ENCODE data around the gene PLK3.

The PLK3 gene

DNA sequence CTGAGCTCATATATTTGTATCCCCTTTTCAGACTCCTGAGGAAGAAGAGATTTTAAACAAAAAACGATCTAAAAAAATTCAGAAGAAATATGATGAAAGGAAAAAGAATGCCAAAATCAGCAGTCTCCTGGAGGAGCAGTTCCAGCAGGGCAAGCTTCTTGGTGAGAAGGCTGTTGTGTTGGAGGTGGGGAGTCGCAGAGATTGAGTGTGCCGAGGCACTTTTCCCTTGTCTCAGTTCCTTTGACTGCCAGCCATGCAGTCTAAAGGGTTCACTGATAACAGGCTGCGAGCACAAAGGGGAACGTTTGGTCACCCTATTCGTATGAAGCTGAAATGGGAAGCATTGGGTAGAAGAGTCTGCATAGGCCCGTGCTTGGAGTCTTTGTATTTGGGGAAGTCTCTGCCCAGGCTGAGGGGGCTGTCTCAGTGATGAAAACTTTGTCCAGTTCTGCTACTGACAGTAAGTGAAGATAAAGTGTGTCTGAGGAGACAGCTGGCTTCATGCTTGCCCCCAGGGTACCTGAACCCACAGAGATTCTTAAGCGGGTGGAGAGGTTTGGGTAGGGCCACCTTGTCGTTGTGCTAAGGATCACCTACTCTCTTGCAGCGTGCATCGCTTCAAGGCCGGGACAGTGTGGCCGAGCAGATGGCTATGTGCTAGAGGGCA is 22.1 kb upstream of the PLK3 start:
- Histone ChIP-seq H3K9me3 (ENCODE audit: control insufficient read depth in 5 of 5, low read length in 5 of 5) (no peaks in the 10 kb centered on the region), H3K4me1 (ENCODE audit: control insufficient read depth in 5 of 5, insufficient read depth in 5 of 5, low read length in 5 of 5) (peaks cover 4 to 34% (median 30%) of the 10 kb centered on the region in 5 donors), H3K9ac (ENCODE audit: low read length in 5 of 5) (no peak overlapping the region), H3K4me3 (ENCODE audit: low read depth in 1 of 5, low read length in 5 of 5) (no peak overlapping the region), H3K36me3 (ENCODE audit: control insufficient read depth in 5 of 5, insufficient read depth in 5 of 5, low read length in 5 of 5) (peaks cover 0 to 51% (median 32%) of the 10 kb centered on the region in 5 donors), H3K27ac (ENCODE audit: low read depth, low read length) (no peak overlapping the region), H3K27me3 (ENCODE audit: control insufficient read depth in 5 of 5, insufficient read depth in 4 of 5, low read length in 5 of 5) (no peaks in the 10 kb centered on the region)

- peaks cover 0 to 51% (median 32%) of the 10 kb centered on the region in 5 donors for H3K36me3 ChIP-seq (ENCODE audit: control insufficient read depth in 5 of 5, insufficient read depth in 5 of 5, low read length in 5 of 5)
Measured at GRCh38 chr1:44778705-44779576, 21.2 kb upstream of the PLK3 start.

DNA sequence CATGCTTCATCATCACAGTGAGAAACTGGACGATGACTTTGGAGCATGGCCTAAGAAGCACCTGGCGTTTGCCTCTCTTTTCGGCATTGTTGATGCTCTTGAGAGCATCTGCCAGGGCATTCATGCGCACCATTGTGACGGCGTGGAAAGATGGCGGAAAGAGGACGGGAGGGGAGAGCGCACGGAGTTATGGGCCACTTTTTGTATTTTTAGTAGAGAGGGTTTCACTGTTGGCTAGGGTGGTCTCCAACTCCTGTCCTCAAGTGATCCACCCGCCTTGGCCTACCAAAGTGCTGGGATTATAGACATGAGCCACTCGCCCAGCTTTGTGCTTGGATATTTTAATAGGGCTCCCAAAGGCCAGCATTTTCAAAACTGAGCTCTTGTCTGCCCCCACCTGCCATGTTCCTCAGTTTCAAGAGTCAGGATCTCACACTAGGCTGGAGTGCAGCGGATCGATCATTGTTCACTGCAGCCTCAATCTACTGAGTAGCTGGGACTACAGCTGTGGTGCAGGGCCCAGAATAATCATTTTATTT is 19.5 kb upstream of the PLK3 start:
- no peak overlapping the region for H3K27ac ChIP-seq (ENCODE audit: low read depth, low read length)
- H3K9me3 ChIP-seq (ENCODE audit: control insufficient read depth in 5 of 5, low read length in 5 of 5) = no peaks in the 10 kb centered on the region
- H3K4me3 ChIP-seq (ENCODE audit: low read depth in 1 of 5, low read length in 5 of 5) = no peak overlapping the region
- peaks cover 4 to 44% (median 35%) of the 10 kb centered on the region in 5 donors for H3K4me1 ChIP-seq (ENCODE audit: control insufficient read depth in 5 of 5, insufficient read depth in 5 of 5, low read length in 5 of 5)
- H3K9ac ChIP-seq (ENCODE audit: low read length in 5 of 5) = no peak overlapping the region
- peaks cover 0 to 51% (median 32%) of the 10 kb centered on the region in 5 donors for H3K36me3 ChIP-seq (ENCODE audit: control insufficient read depth in 5 of 5, insufficient read depth in 5 of 5, low read length in 5 of 5)
- H3K27me3 ChIP-seq (ENCODE audit: control insufficient read depth in 5 of 5, insufficient read depth in 4 of 5, low read length in 5 of 5) = peaks cover 0 to 3% (median 0%) of the 10 kb centered on the region in 5 donors

More at GRCh38 chr1:44778705-44779576, 21.2 kb upstream of the PLK3 start:
- H3K27me3 ChIP-seq (ENCODE audit: control insufficient read depth in 5 of 5, insufficient read depth in 4 of 5, low read length in 5 of 5) = no peaks in the 10 kb centered on the region
- H3K9me3 ChIP-seq (ENCODE audit: control insufficient read depth in 5 of 5, low read length in 5 of 5) = no peaks in the 10 kb centered on the region
- H3K4me3 ChIP-seq (ENCODE audit: low read depth in 1 of 5, low read length in 5 of 5) = no peak overlapping the region
- H3K27ac ChIP-seq (ENCODE audit: low read depth, low read length) = no peak overlapping the region
- no peak overlapping the region for H3K9ac ChIP-seq (ENCODE audit: low read length in 5 of 5)
- H3K4me1 ChIP-seq (ENCODE audit: control insufficient read depth in 5 of 5, insufficient read depth in 5 of 5, low read length in 5 of 5) = peaks cover 4 to 39% (median 34%) of the 10 kb centered on the region in 5 donors

GRCh38 chr1:44783697-44784093 is 16.5 kb upstream of the PLK3 start:
- peaks cover 0 to 29% (median 16%) of the 10 kb centered on the region in 5 donors for H3K36me3 ChIP-seq (ENCODE audit: control insufficient read depth in 5 of 5, insufficient read depth in 5 of 5, low read length in 5 of 5)
- no peak overlapping the region for H3K27ac ChIP-seq (ENCODE audit: low read depth, low read length)
- H3K4me3 ChIP-seq (ENCODE audit: low read depth in 1 of 5, low read length in 5 of 5) = peak overlapping the region; percentile 1 to 57 (median 29)
- H3K27me3 ChIP-seq (ENCODE audit: control insufficient read depth in 5 of 5, insufficient read depth in 4 of 5, low read length in 5 of 5) = peaks cover 0 to 3% (median 0%) of the 10 kb centered on the region in 5 donors
- H3K4me1 ChIP-seq (ENCODE audit: control insufficient read depth in 5 of 5, insufficient read depth in 5 of 5, low read length in 5 of 5) = peaks cover 3 to 32% (median 27%) of the 10 kb centered on the region in 5 donors
- peak overlapping the region in 3 of 5 donors; percentile 3 to 55 (median 5) for H3K9ac ChIP-seq (ENCODE audit: low read length in 5 of 5)
- no peaks in the 10 kb centered on the region for H3K9me3 ChIP-seq (ENCODE audit: control insufficient read depth in 5 of 5, low read length in 5 of 5)

DNA sequence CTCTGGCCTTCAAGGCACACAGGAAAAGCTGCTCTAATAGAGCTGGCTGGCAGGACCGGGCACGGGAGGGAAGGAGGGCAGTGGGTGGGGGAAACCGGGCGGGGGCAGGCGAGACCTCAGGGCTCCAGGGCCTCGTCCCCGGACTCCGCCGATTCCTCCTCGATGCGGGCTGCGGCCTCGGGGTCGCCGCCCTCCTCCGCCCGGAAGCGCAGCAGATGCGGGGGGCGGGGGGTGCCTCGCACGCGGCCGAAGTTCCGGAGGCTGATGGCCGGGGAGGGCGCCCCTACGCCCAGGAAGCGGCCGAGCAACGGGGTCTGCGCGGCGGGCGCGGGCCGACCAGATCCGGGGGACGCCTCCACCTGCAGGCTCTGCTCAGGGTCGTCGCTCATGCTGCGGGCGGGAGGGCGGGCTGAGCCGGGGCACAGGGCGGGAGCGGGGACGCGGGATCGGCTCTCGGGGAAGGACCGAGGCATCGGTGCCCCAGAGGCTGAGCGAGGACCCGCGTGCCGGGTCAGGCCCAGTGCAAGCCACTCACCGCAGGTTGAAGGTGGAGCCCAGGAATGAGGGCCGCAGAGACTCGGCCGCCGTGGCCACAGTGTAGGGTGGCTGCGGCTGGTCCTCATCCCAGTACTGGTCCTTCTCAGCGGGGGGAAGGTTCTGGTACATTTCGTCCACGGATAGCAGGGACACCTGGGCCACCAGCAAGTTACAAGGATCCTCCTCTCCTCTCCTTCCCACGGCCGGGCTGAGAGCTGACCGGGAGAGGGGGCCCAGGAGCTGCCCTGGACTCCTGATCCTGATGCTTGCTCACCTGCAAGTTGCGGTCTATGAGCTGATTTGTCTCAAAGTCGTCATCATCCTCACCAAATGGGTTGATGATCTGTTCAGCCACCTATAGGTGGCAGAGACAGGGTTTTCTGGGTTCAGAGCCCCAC is 15.8 kb upstream of the PLK3 start:
- H3K9me3 ChIP-seq (ENCODE audit: control insufficient read depth in 5 of 5, low read length in 5 of 5) = no peaks in the 10 kb centered on the region
- peaks cover 0 to 3% (median 0%) of the 10 kb centered on the region in 5 donors for H3K27me3 ChIP-seq (ENCODE audit: control insufficient read depth in 5 of 5, insufficient read depth in 4 of 5, low read length in 5 of 5)
- H3K4me1 ChIP-seq (ENCODE audit: control insufficient read depth in 5 of 5, insufficient read depth in 5 of 5, low read length in 5 of 5) = peaks cover 3 to 32% (median 27%) of the 10 kb centered on the region in 5 donors
- no peak overlapping the region for H3K27ac ChIP-seq (ENCODE audit: low read depth, low read length)
- peaks cover 0 to 22% (median 12%) of the 10 kb centered on the region in 5 donors for H3K36me3 ChIP-seq (ENCODE audit: control insufficient read depth in 5 of 5, insufficient read depth in 5 of 5, low read length in 5 of 5)
- H3K4me3 ChIP-seq (ENCODE audit: low read depth in 1 of 5, low read length in 5 of 5) = peak overlapping the region; percentile 22 to 57 (median 31)
- peak overlapping the region in 3 of 5 donors; percentile 12 to 68 (median 55) for H3K9ac ChIP-seq (ENCODE audit: low read length in 5 of 5)

DNA sequence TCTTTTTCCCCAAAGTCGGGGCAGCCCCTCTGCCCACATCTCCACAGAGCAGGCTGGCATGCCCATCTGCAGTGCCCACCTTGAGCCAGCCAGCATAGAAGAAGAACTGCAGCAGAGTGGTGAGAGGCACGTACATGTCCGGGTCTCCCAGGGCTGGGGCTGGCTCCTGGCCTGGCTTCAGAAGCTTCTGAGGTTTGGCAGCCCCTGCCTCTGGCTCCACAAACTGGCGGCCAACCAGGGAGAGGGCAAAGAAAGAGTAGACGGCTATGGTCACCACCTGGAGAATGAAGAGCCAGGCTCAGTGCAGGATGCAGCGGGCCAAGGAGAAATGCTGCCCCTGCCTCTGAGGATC is 15.2 kb upstream of the PLK3 start:
- H3K9me3 ChIP-seq (ENCODE audit: control insufficient read depth in 5 of 5, low read length in 5 of 5) = no peaks in the 10 kb centered on the region
- H3K27ac ChIP-seq (ENCODE audit: low read depth, low read length) = no peak overlapping the region
- H3K9ac ChIP-seq (ENCODE audit: low read length in 5 of 5) = no peak overlapping the region
- peaks cover 0 to 16% (median 12%) of the 10 kb centered on the region in 5 donors for H3K36me3 ChIP-seq (ENCODE audit: control insufficient read depth in 5 of 5, insufficient read depth in 5 of 5, low read length in 5 of 5)
- H3K4me3 ChIP-seq (ENCODE audit: low read depth in 1 of 5, low read length in 5 of 5) = peak overlapping the region in 1 of 5 donors; percentile 57
- peaks cover 3 to 32% (median 27%) of the 10 kb centered on the region in 5 donors for H3K4me1 ChIP-seq (ENCODE audit: control insufficient read depth in 5 of 5, insufficient read depth in 5 of 5, low read length in 5 of 5)
- peaks cover 0 to 3% (median 0%) of the 10 kb centered on the region in 5 donors for H3K27me3 ChIP-seq (ENCODE audit: control insufficient read depth in 5 of 5, insufficient read depth in 4 of 5, low read length in 5 of 5)

DNA sequence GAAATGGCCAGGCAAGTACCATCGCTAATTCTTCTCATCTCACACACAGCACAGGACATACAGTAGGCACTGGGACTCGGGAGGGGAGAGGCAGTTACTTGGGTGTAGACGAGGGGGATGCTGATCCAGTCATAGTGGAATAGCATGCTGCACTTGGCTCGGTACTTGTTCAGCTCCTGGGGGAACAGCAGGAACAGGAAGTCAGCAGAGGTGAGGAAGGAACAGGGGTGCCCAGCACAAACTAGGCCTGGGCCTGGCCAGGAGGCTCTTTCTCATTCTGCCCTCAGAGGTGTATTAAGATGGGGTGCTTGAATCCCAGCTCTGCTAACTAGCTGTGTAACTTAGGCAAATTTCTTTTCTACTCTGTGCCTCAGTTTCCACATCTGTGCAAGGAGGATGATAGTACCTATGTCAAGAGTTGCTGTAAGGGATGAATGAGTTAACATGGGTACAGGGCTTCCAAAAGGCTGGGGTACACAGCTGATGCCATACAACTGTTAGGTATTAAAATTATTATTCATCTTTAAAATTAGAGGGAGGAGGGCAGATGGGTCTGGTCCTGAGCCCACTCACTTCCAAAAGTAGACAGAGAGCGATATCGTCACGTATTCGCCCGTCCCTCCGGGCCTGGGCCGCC is 14.6 kb upstream of the PLK3 start:
- Histone ChIP-seq H3K9ac (ENCODE audit: low read length in 5 of 5) (peak overlapping the region in 3 of 5 donors; percentile 51 to 71 (median 68)), H3K4me3 (ENCODE audit: low read depth in 1 of 5, low read length in 5 of 5) (peak overlapping the region in 4 of 5 donors; percentile 63 to 74 (median 66)), H3K9me3 (ENCODE audit: control insufficient read depth in 5 of 5, low read length in 5 of 5) (no peaks in the 10 kb centered on the region), H3K36me3 (ENCODE audit: control insufficient read depth in 5 of 5, insufficient read depth in 5 of 5, low read length in 5 of 5) (peaks cover 0 to 10% (median 7%) of the 10 kb centered on the region in 5 donors), H3K4me1 (ENCODE audit: control insufficient read depth in 5 of 5, insufficient read depth in 5 of 5, low read length in 5 of 5) (peaks cover 3 to 32% (median 27%) of the 10 kb centered on the region in 5 donors), H3K27ac (ENCODE audit: low read depth, low read length) (no peak overlapping the region), H3K27me3 (ENCODE audit: control insufficient read depth in 5 of 5, insufficient read depth in 4 of 5, low read length in 5 of 5) (peaks cover 0 to 3% (median 0%) of the 10 kb centered on the region in 5 donors)

GRCh38 chr1:44786138-44786840 is 13.9 kb upstream of the PLK3 start:
- Histone ChIP-seq H3K9me3 (ENCODE audit: control insufficient read depth in 5 of 5, low read length in 5 of 5) (no peaks in the 10 kb centered on the region), H3K9ac (ENCODE audit: low read length in 5 of 5) (peak overlapping the region in 3 of 5 donors; percentile 51 to 71 (median 68)), H3K27ac (ENCODE audit: low read depth, low read length) (no peak overlapping the region), H3K4me1 (ENCODE audit: control insufficient read depth in 5 of 5, insufficient read depth in 5 of 5, low read length in 5 of 5) (peaks cover 3 to 32% (median 27%) of the 10 kb centered on the region in 5 donors), H3K27me3 (ENCODE audit: control insufficient read depth in 5 of 5, insufficient read depth in 4 of 5, low read length in 5 of 5) (peaks cover 0 to 3% (median 0%) of the 10 kb centered on the region in 5 donors), H3K4me3 (ENCODE audit: low read depth in 1 of 5, low read length in 5 of 5) (peak overlapping the region in 4 of 5 donors; percentile 63 to 74 (median 66)), H3K36me3 (ENCODE audit: control insufficient read depth in 5 of 5, insufficient read depth in 5 of 5, low read length in 5 of 5) (peaks cover 0 to 3% (median 1%) of the 10 kb centered on the region in 5 donors)

Measured in subcutaneous abdominal adipose tissue (tissue), 5 donors.